Measurements from ENCODE around the gene EOLA2. TPM values are rescaled to one million over a fixed set of nuclear protein-coding genes. Genes with fewer than 3 reads are reported as not detected.

EOLA2 gene
- total RNA-seq = 10 to 100 TPM; 80.9 to 94.9 (median 85.5) TPM
- total RNA-seq (2013) = 31.3 TPM

GRCh38 chrX:149938427-149938880 lies at the start of gene EOLA2:
Gene EOLA2, minus strand, starts transcription at chrX:149938491. Its CDS starts 4,617 bp downstream, at chrX:149933874.
- peak; percentile 82 to 98 for DNase-seq
- intact Hi-C loops (cut with micrococcal nuclease) = loop anchor here (10.0 kb wide), 2 partner anchors 64 to 434 kb away; partner anchors contain the start of gene IDS

GRCh38 chrX:149987613-149988012 lies 49.3 kb upstream of the EOLA2 start:
- no peaks in the 10 kb centered on the region for H3K9me3 ChIP-seq (ENCODE audit: control insufficient read depth, insufficient read depth, low read length)
- intact Hi-C loops (cut with micrococcal nuclease) = no loop called here
- Mint-ChIP-seq H3K9me3 (no peaks in the 10 kb centered on the region), H3K27ac (no peak overlapping the region), H3K27me3 (ENCODE audit: low read depth in 2 of 2) (no peaks in the 10 kb centered on the region), H3K4me3 (no peak overlapping the region), H3K4me1 (peaks cover 0 to 15% of the 10 kb centered on the region in 2 donors), H3K36me3 (no peaks in the 10 kb centered on the region)
- TF ChIP-seq CTCF (IDR thresholded peaks at IDR 0.05) = no peak
- ATAC-seq (no peak), DNase-seq (no peak)
- H3K4me1 ChIP-seq (ENCODE audit: control insufficient read depth, insufficient read depth, low read length) = no peaks in the 10 kb centered on the region
- no peak overlapping the region for H3K27ac ChIP-seq (ENCODE audit: low read length)
- no peak overlapping the region for H3K4me3 ChIP-seq (ENCODE audit: low read length)
- no peaks in the 10 kb centered on the region for H3K27me3 ChIP-seq (ENCODE audit: control insufficient read depth, insufficient read depth, low read length)
- no peaks in the 10 kb centered on the region for H3K36me3 ChIP-seq (ENCODE audit: control insufficient read depth, insufficient read depth, low read length)

More at GRCh38 chrX:149938427-149938880, at the start of gene EOLA2:
- Histone ChIP-seq H3K27ac (ENCODE audit: low read length) (peak within 1 kb of the TSS; percentile 100), H3K9me3 (ENCODE audit: control insufficient read depth, insufficient read depth, low read length) (no peaks in the 10 kb centered on the region), H3K4me3 (ENCODE audit: low read length) (peak within 1 kb of the TSS; percentile 96), H3K4me1 (ENCODE audit: control insufficient read depth, insufficient read depth, low read length) (peaks cover 14% of the 10 kb centered on the region), H3K27me3 (ENCODE audit: control insufficient read depth, insufficient read depth, low read length) (no peaks in the 10 kb centered on the region), H3K36me3 (ENCODE audit: control insufficient read depth, insufficient read depth, low read length) (no peaks in the 10 kb centered on the region)
- ATAC-seq = peak; percentile 57 to 77 (median 62)
- under 1% methylated on average over 37 of the region's 39 CpGs for WGBS (ENCODE audit: insufficient coverage)
- Mint-ChIP-seq H3K9me3 (no peaks in the 10 kb centered on the region), H3K4me3 (peak within 1 kb of the TSS; percentile 90), H3K27ac (peak within 1 kb of the TSS; percentile 92 to 99), H3K4me1 (peaks cover 8 to 14% of the 10 kb centered on the region in 2 donors), H3K36me3 (no peaks in the 10 kb centered on the region), H3K27me3 (ENCODE audit: low read depth in 2 of 2) (no peaks in the 10 kb centered on the region)
- TF ChIP-seq CTCF (IDR thresholded peaks at IDR 0.05) = peak; percentile 26

GRCh38 chrX:149984411-149984810 lies 46.1 kb upstream of the EOLA2 start:
- WGBS (ENCODE audit: insufficient coverage) = no CpG with 5 or more reads among the region's 1 CpG
- no peak overlapping the region for H3K27ac Mint-ChIP-seq
- Histone ChIP-seq H3K4me1 (ENCODE audit: control insufficient read depth, insufficient read depth, low read length) (no peaks in the 10 kb centered on the region), H3K27ac (ENCODE audit: low read length) (no peak overlapping the region), H3K27me3 (ENCODE audit: control insufficient read depth, insufficient read depth, low read length) (no peaks in the 10 kb centered on the region), H3K9me3 (ENCODE audit: control insufficient read depth, insufficient read depth, low read length) (no peaks in the 10 kb centered on the region), H3K36me3 (ENCODE audit: control insufficient read depth, insufficient read depth, low read length) (no peaks in the 10 kb centered on the region), H3K4me3 (ENCODE audit: low read length) (no peak overlapping the region)
- H3K9me3 Mint-ChIP-seq = no peaks in the 10 kb centered on the region
- H3K4me3 Mint-ChIP-seq = no peak overlapping the region
- no peak for DNase-seq
- no peaks in the 10 kb centered on the region for H3K27me3 Mint-ChIP-seq (ENCODE audit: low read depth in 2 of 2)
- ATAC-seq = no peak
- intact Hi-C loops (cut with micrococcal nuclease) = no loop called here
- no peaks in the 10 kb centered on the region for H3K4me1 Mint-ChIP-seq
- no peaks in the 10 kb centered on the region for H3K36me3 Mint-ChIP-seq
- TF ChIP-seq CTCF (IDR thresholded peaks at IDR 0.05) = no peak

- H3K27ac ChIP-seq (ENCODE audit: low read length) = no peak overlapping the region
- no peak overlapping the region for H3K4me3 Mint-ChIP-seq
- intact Hi-C loops (cut with micrococcal nuclease) = no loop called here
- ATAC-seq (no peak), DNase-seq (no peak)
- H3K4me3 ChIP-seq (ENCODE audit: low read length) = no peak overlapping the region
- no peaks in the 10 kb centered on the region for H3K36me3 ChIP-seq (ENCODE audit: control insufficient read depth, insufficient read depth, low read length)
- H3K27ac Mint-ChIP-seq = no peak overlapping the region
- TF ChIP-seq CTCF (IDR thresholded peaks at IDR 0.05) = no peak
- H3K9me3 ChIP-seq (ENCODE audit: control insufficient read depth, insufficient read depth, low read length) = no peaks in the 10 kb centered on the region
- no peaks in the 10 kb centered on the region for H3K27me3 Mint-ChIP-seq (ENCODE audit: low read depth in 2 of 2)
- H3K36me3 Mint-ChIP-seq = no peaks in the 10 kb centered on the region
- H3K4me1 Mint-ChIP-seq = peaks cover 0 to 7% of the 10 kb centered on the region in 2 donors
- H3K9me3 Mint-ChIP-seq = no peaks in the 10 kb centered on the region
- 100% methylated on average over 2 of the region's 3 CpGs for WGBS (ENCODE audit: insufficient coverage)
- H3K4me1 ChIP-seq (ENCODE audit: control insufficient read depth, insufficient read depth, low read length) = no peaks in the 10 kb centered on the region
- H3K27me3 ChIP-seq (ENCODE audit: control insufficient read depth, insufficient read depth, low read length) = no peaks in the 10 kb centered on the region
Observed at GRCh38 chrX:149982310-149982709, 44.0 kb upstream of the EOLA2 start.
